GM23338 (cell line): ENCODE results near the gene SLCO1C1. TPM values are rescaled to one million over a fixed set of nuclear protein-coding genes. Genes with fewer than 3 reads are reported as not detected.

Experiments used
- ATAC-seq: fragments of 200-7000 bp; cut with Tn5 transposase; 3 replicates; pipeline ENCODE4 v1.9.1; 2020
- DNase-seq: peaks from one replicate; pipeline ENCODE4 v3.0.0-alpha.2; 2015; ENCODE audit warnings: low spot score
- H2AFZ ChIP-seq: fragments of 200-600 bp; sonication (generic); 2 replicates; pipeline ENCODE4 v1.8.0; 2016; ENCODE audit warnings: antibody characterized with exemption, mild to moderate bottlenecking, moderate library complexity
- H3F3A ChIP-seq: fragments of 200-600 bp; sonication (generic); replicated peaks from 2 replicates; pipeline ENCODE4 v1.8.0; 2017; ENCODE audit warnings: antibody characterized with exemption, mixed run types, low read depth
- H3K27ac ChIP-seq: fragments of 200-600 bp; sonication (generic); 2 replicates; pipeline ENCODE4 v1.6.1; 2016; ENCODE audit warnings: low read depth
- H3K27me3 ChIP-seq: fragments of 200-600 bp; sonication (generic); 2 replicates; pipeline ENCODE4 v1.8.0; 2016; ENCODE audit warnings: mild to moderate bottlenecking, mixed run types, moderate library complexity; ENCODE audit not compliant: insufficient read depth
- H3K36me3 ChIP-seq: fragments of 200-600 bp; sonication (generic); 2 replicates; pipeline ENCODE4 v1.8.0; 2016; ENCODE audit warnings: mild to moderate bottlenecking; ENCODE audit not compliant: insufficient read depth
- H3K4me1 ChIP-seq: fragments of 200-600 bp; sonication (generic); 2 replicates; pipeline ENCODE4 v1.8.0; 2016; ENCODE audit warnings: mild to moderate bottlenecking, moderate library complexity; ENCODE audit not compliant: insufficient read depth
- H3K4me2 ChIP-seq: fragments of 200-600 bp; sonication (generic); 2 replicates; pipeline ENCODE4 v1.7.1; 2017; ENCODE audit warnings: mixed run types
- H3K4me3 ChIP-seq: fragments of 200-600 bp; sonication (generic); 2 replicates; pipeline ENCODE4 v1.6.1; 2016; ENCODE audit warnings: mixed run types
- H3K79me2 ChIP-seq: fragments of 200-600 bp; sonication (generic); replicated peaks from 2 replicates; pipeline ENCODE4 v1.8.0; 2017; ENCODE audit warnings: mild to moderate bottlenecking; ENCODE audit not compliant: insufficient read depth
- H3K9me2 ChIP-seq: fragments of 200-600 bp; sonication (generic); 2 replicates; pipeline ENCODE4 v1.8.0; 2017; ENCODE audit not compliant: insufficient read depth
- H4K20me1 ChIP-seq: fragments of 200-600 bp; sonication (generic); replicated peaks from 2 replicates; pipeline ENCODE4 v1.8.0; 2017; ENCODE audit warnings: mild to moderate bottlenecking; ENCODE audit not compliant: insufficient read depth
- H3K27ac Mint-ChIP-seq: 2 replicates; pipeline ENCODE4 v1.8.0; 2020; ENCODE audit warnings: inconsistent platforms, mild to moderate bottlenecking, moderate library complexity, mixed read lengths
- H3K27me3 Mint-ChIP-seq: 3 replicates; pipeline ENCODE4 v1.8.0; 2022; ENCODE audit warnings: low read depth, mild to moderate bottlenecking, moderate library complexity, mixed read lengths, inconsistent platforms; ENCODE audit not compliant: insufficient read depth, poor library complexity
- H3K36me3 Mint-ChIP-seq: 3 replicates; pipeline ENCODE4 v1.8.0; 2021; ENCODE audit warnings: low read depth, mild to moderate bottlenecking, inconsistent platforms, moderate library complexity, mixed read lengths
- H3K4me1 Mint-ChIP-seq: 3 replicates; pipeline ENCODE4 v1.8.0; 2020; ENCODE audit warnings: mild to moderate bottlenecking, inconsistent platforms, mixed read lengths
- H3K4me3 Mint-ChIP-seq: 3 replicates; pipeline ENCODE4 v1.8.0; 2021; ENCODE audit warnings: moderate library complexity, mild to moderate bottlenecking, inconsistent platforms, mixed read lengths
- H3K9me3 Mint-ChIP-seq: 3 replicates; pipeline ENCODE4 v1.8.0; 2020; ENCODE audit warnings: moderate library complexity, mild to moderate bottlenecking, inconsistent platforms, mixed read lengths
- CREB1 ChIP-seq: fragments of 250-450 bp; sonication (Bioruptor Pico); IDR thresholded peaks from 2 replicates; pipeline ENCODE4 v1.5.0; 2020; ENCODE audit warnings: low read depth, mild to moderate bottlenecking, moderate library complexity
- CTCF ChIP-seq, 2 experiments: fragments of 200-600 bp in 1 of 2; sonication (generic) in 1 of 2; conservative IDR thresholded peaks; 2 replicates each; pipeline versions ENCODE4 v1.5.1 to v1.6.1; 2016 to 2017; ENCODE audit warnings: antibody characterized with exemption in 2 of 2, low read depth in 2 of 2, mild to moderate bottlenecking in 2 of 2, moderate library complexity in 1 of 2
- ETS1 ChIP-seq: IDR thresholded peaks from 2 replicates; pipeline ENCODE4 v1.6.1; 2016; ENCODE audit warnings: antibody characterized with exemption
- EZH2 ChIP-seq: fragments of 200-600 bp; sonication (generic); IDR thresholded peaks from one replicate; pipeline ENCODE4 v1.8.0; 2017; ENCODE audit warnings: antibody characterized with exemption, mild to moderate bottlenecking, low read depth; ENCODE audit not compliant: unreplicated experiment
- EZH2phosphoT487 ChIP-seq: fragments of 200-600 bp; sonication (generic); IDR thresholded peaks from one replicate; pipeline ENCODE4 v1.8.1; 2018; ENCODE audit warnings: antibody characterized with exemption; ENCODE audit not compliant: unreplicated experiment
- JUNB ChIP-seq: IDR thresholded peaks from one replicate; pipeline ENCODE4 v1.6.1; 2016; ENCODE audit warnings: antibody characterized with exemption; ENCODE audit not compliant: unreplicated experiment
- NANOG ChIP-seq: IDR thresholded peaks from 2 replicates; pipeline ENCODE4 v1.6.1; 2016; ENCODE audit warnings: antibody characterized with exemption, borderline replicate concordance
- POLR2AphosphoS5 ChIP-seq: IDR thresholded peaks from 2 replicates; pipeline ENCODE4 v1.6.1; 2016; ENCODE audit warnings: antibody characterized with exemption, low read depth
- STAT1 ChIP-seq: IDR thresholded peaks from one replicate; pipeline ENCODE4 v1.6.1; 2016; ENCODE audit warnings: antibody characterized with exemption; ENCODE audit not compliant: unreplicated experiment
- ZNF114 ChIP-seq: fragments of 250-450 bp; sonication (Bioruptor Pico); IDR thresholded peaks from 2 replicates; pipeline ENCODE4 v1.5.0; 2020; ENCODE audit warnings: mild to moderate bottlenecking, moderate library complexity
- ZNF331 ChIP-seq: fragments of 250-450 bp; sonication (Bioruptor Pico); IDR thresholded peaks from 2 replicates; pipeline ENCODE4 v1.5.0; 2020; ENCODE audit warnings: low read depth, mild to moderate bottlenecking, moderate library complexity
- ZNF462 ChIP-seq: fragments of 250-450 bp; sonication (Bioruptor Pico); IDR thresholded peaks from 2 replicates; pipeline ENCODE4 v1.5.0; 2020; ENCODE audit warnings: mild to moderate bottlenecking, moderate library complexity
- polyA plus RNA-seq: library from polyadenylated mRNA; unstranded; fragments of >200 nt; fragmentation: Nextera tagmentation; extraction: Ambion mirVana; gene quantifications from 2 replicates; pipeline ENCODE4 v1.2.1, GENCODE V29; 2016
- total RNA-seq: library from RNA; depleted of rRNA; stranded (reverse); fragments of >200 nt; shearing (Covaris generic); gene quantifications from 2 replicates; pipeline ENCODE4 v1.2.3, GENCODE V29; 2014
- TF ChIP-seq, protein P1 (sequence below): IDR thresholded peaks from one replicate; pipeline ENCODE4 v1.6.1; 2018; ENCODE audit warnings: antibody characterized with exemption; ENCODE audit not compliant: unreplicated experiment

The SLCO1C1 gene
- total and polyA plus RNA-seq, 2 experiments from 2014 or later, result 0.86 to 1.6 TPM

GRCh38 chr12:20740972-20741371, 45.8 kb downstream of the SLCO1C1 start:
- no peaks in the 10 kb centered on the region for H3K36me3 ChIP-seq
- Mint-ChIP-seq H3K27ac (no peak overlapping the region), H3K4me1 (no peaks in the 10 kb centered on the region), H3K36me3 (no peaks in the 10 kb centered on the region), H3K27me3 (no peaks in the 10 kb centered on the region), H3K9me3 (no peaks in the 10 kb centered on the region), H3K4me3 (no peak overlapping the region)
- H4K20me1 ChIP-seq, result no peaks in the 10 kb centered on the region
- no peaks in the 10 kb centered on the region for H3K27me3 ChIP-seq
- no peaks in the 10 kb centered on the region for H3F3A ChIP-seq
- no peak overlapping the region for H3K27ac ChIP-seq
- no peak for TF ChIP-seq CTCF (conservative IDR thresholded peaks at IDR 0.05; ENCODE audit: low read depth in 2 of 2)
- no peak for TF ChIP-seq CREB1 (CRISPR knock-in tag)
- no peak for TF ChIP-seq STAT1
- no peak for TF ChIP-seq ETS1
- TF ChIP-seq ZNF331 (CRISPR knock-in tag), result no peak
- no peak for TF ChIP-seq NANOG
- TF ChIP-seq EZH2phosphoT487, result no peak
- TF ChIP-seq, protein P1, sequence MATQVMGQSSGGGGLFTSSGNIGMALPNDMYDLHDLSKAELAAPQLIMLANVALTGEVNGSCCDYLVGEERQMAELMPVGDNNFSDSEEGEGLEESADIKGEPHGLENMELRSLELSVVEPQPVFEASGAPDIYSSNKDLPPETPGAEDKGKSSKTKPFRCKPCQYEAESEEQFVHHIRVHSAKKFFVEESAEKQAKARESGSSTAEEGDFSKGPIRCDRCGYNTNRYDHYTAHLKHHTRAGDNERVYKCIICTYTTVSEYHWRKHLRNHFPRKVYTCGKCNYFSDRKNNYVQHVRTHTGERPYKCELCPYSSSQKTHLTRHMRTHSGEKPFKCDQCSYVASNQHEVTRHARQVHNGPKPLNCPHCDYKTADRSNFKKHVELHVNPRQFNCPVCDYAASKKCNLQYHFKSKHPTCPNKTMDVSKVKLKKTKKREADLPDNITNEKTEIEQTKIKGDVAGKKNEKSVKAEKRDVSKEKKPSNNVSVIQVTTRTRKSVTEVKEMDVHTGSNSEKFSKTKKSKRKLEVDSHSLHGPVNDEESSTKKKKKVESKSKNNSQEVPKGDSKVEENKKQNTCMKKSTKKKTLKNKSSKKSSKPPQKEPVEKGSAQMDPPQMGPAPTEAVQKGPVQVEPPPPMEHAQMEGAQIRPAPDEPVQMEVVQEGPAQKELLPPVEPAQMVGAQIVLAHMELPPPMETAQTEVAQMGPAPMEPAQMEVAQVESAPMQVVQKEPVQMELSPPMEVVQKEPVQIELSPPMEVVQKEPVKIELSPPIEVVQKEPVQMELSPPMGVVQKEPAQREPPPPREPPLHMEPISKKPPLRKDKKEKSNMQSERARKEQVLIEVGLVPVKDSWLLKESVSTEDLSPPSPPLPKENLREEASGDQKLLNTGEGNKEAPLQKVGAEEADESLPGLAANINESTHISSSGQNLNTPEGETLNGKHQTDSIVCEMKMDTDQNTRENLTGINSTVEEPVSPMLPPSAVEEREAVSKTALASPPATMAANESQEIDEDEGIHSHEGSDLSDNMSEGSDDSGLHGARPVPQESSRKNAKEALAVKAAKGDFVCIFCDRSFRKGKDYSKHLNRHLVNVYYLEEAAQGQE, result no peak
- TF ChIP-seq EZH2, result no peak
- TF ChIP-seq POLR2AphosphoS5, result no peak
- TF ChIP-seq ZNF114, result no peak
- TF ChIP-seq JUNB, result no peak
- TF ChIP-seq ZNF462 (CRISPR knock-in tag), result no peak
- H3K4me3 ChIP-seq, result no peak overlapping the region
- no peak overlapping the region for H2AFZ ChIP-seq
- H3K4me2 ChIP-seq, result no peak overlapping the region
- H3K4me1 ChIP-seq, result no peaks in the 10 kb centered on the region
- H3K9me2 ChIP-seq, result no peaks in the 10 kb centered on the region
- ATAC-seq, result no peak
- no peak for DNase-seq
- H3K79me2 ChIP-seq, result no peaks in the 10 kb centered on the region
